HCT116 (cell line): ENCODE measurements around the gene HMGCS2. TPM values are rescaled to one million over a fixed set of nuclear protein-coding genes. Genes with fewer than 3 reads are reported as not detected.

Experiments used
- ATAC-seq: fragments of 200-7000 bp; cut with Tn5 transposase; 2 replicates; pipeline ENCODE4 v1.9.1; 2020; ENCODE audit warnings: mild to moderate bottlenecking, moderate library complexity
- BruUV-seq: library from RNA; stranded (reverse); fragments of 400-500 nt; replicated peaks from 2 replicates; lab custom pipeline; 2021; lab: Mats Ljungman, UMichigan
- CTCF ChIA-PET: fragments of 300-600 bp; sonication (Branson Sonifier 250); formaldehyde crosslinking; loops from one replicate; lab custom pipeline; 2021; ENCODE audit warnings: antibody characterized with exemption; lab: Charles Lee
- POLR2A ChIA-PET: fragments of 300-600, 350-600 bp; sonication (Branson Sonifier 250); formaldehyde crosslinking; loops from one replicate; lab custom pipeline; 2021; ENCODE audit warnings: antibody characterized with exemption; lab: Charles Lee
- RAD21 ChIA-PET, 2 experiments: fragments of 300-600 bp; sonication (Branson Sonifier 250); formaldehyde crosslinking; loops; one replicate each; lab custom pipeline; 2023; ENCODE audit warnings: low total read pairs in 2 of 2; ENCODE audit not compliant: uncharacterized antibody in 2 of 2, unreplicated experiment in 2 of 2, low non-redundant PET in 1 of 2; lab: Charles Lee
- DNase-seq: peaks from one replicate; pipeline ENCODE4 v3.0.0-alpha.2; 2010; ENCODE audit warnings: low read depth, low spot score
- H2AFZ ChIP-seq: fragments of 200-600 bp; shearing (Covaris generic), sonication (generic); 2 replicates; pipeline ENCODE4 v1.6.1; 2017; ENCODE audit warnings: low read depth, mixed run types, mixed read lengths, antibody characterized with exemption, low read length; ENCODE audit not compliant: poor library complexity, severe bottlenecking
- H3K27ac ChIP-seq: 2 replicates; pipeline ENCODE4 v1.5.1; 2012; ENCODE audit warnings: low read depth, low read length
- H3K27me3 ChIP-seq: fragments of 200-600 bp; sonication (generic); 2 replicates; pipeline ENCODE4 v1.6.1; 2016; ENCODE audit warnings: mixed run types, low read length, mixed read lengths; ENCODE audit not compliant: insufficient read depth
- H3K36me3 ChIP-seq, 2 experiments: fragments of 200-500 bp in 1 of 2; fragments of 200-600 bp in 1 of 2; sonication (Bioruptor generic) in 1 of 2; sonication (generic) in 1 of 2; 2 replicates each; pipeline versions ENCODE4 v1.5.1 to v1.6.1; 2014 to 2016; ENCODE audit warnings: low read length in 2 of 2, inconsistent platforms in 1 of 2, mixed read lengths in 1 of 2, mixed run types in 1 of 2; ENCODE audit not compliant: insufficient read depth in 2 of 2, control insufficient read depth in 1 of 2
- H3K4me1 ChIP-seq, 2 experiments: fragments of 200-600 bp in 1 of 2; sonication (generic) in 1 of 2; 2 replicates each; pipeline versions ENCODE4 v1.5.1 to v1.6.1; 2012 to 2017; ENCODE audit warnings: low read length in 2 of 2, inconsistent platforms in 1 of 2, mild to moderate bottlenecking in 1 of 2, mixed read lengths in 1 of 2, mixed run types in 1 of 2, moderate library complexity in 1 of 2; ENCODE audit not compliant: insufficient read depth in 2 of 2, control insufficient read depth in 1 of 2
- H3K4me2 ChIP-seq: fragments of 200-600 bp; sonication (generic); 2 replicates; pipeline ENCODE4 v1.6.1; 2017; ENCODE audit warnings: mixed run types, low read length, mixed read lengths
- H3K4me3 ChIP-seq, 2 experiments: fragments of 200-600 bp in 1 of 2; sonication (generic) in 1 of 2; replicated peaks in 1 of 2; 2 replicates each; pipeline ENCODE4 v1.5.1; 2011 to 2016; ENCODE audit warnings: low read length in 2 of 2, control low read depth in 1 of 2, low read depth in 1 of 2, mild to moderate bottlenecking in 1 of 2, mixed read lengths in 1 of 2, mixed run types in 1 of 2
- H3K79me2 ChIP-seq: fragments of 200-600 bp; sonication (generic); 2 replicates; pipeline ENCODE4 v1.6.1; 2017; ENCODE audit warnings: mild to moderate bottlenecking, mixed run types, low read length, moderate library complexity, mixed read lengths; ENCODE audit not compliant: insufficient read depth
- H3K9ac ChIP-seq: fragments of 200-600 bp; sonication (generic); 2 replicates; pipeline ENCODE4 v1.6.1; 2016; ENCODE audit warnings: low read length, mixed read lengths
- H3K9me2 ChIP-seq: fragments of 200-600 bp; sonication (generic), shearing (Covaris generic); 2 replicates; pipeline ENCODE4 v1.6.1; 2017; ENCODE audit warnings: mixed run types, mild to moderate bottlenecking, moderate library complexity; ENCODE audit not compliant: insufficient read depth
- H3K9me3 ChIP-seq, 2 experiments: fragments of 200-500 bp in 1 of 2; fragments of 200-600 bp in 1 of 2; sonication (Bioruptor generic) in 1 of 2; sonication (generic) in 1 of 2; 2 replicates each; pipeline ENCODE4 v1.6.1; 2014 to 2017; ENCODE audit warnings: low read length in 2 of 2, mixed read lengths in 2 of 2, inconsistent platforms in 1 of 2, low read depth in 1 of 2, mild to moderate bottlenecking in 1 of 2, mixed run types in 1 of 2, moderate library complexity in 1 of 2; ENCODE audit not compliant: control insufficient read depth in 1 of 2, insufficient read depth in 1 of 2
- H4K20me1 ChIP-seq: fragments of 200-600 bp; sonication (generic), shearing (Covaris generic); 2 replicates; pipeline ENCODE4 v1.6.1; 2017; ENCODE audit warnings: mixed run types, mild to moderate bottlenecking, moderate library complexity; ENCODE audit not compliant: insufficient read depth
- CBX3 ChIP-seq: IDR thresholded peaks from 2 replicates; pipeline ENCODE4 v1.6.1; 2012; ENCODE audit warnings: low read depth
- CEBPB ChIP-seq: IDR thresholded peaks from 2 replicates; pipeline ENCODE4 v1.6.1; 2012; ENCODE audit warnings: low read depth
- EGR1 ChIP-seq: IDR thresholded peaks from 2 replicates; pipeline ENCODE4 v1.6.1; 2012; ENCODE audit warnings: low read depth
- ELF1 ChIP-seq: IDR thresholded peaks from 2 replicates; pipeline ENCODE4 v1.6.1; 2012; ENCODE audit warnings: low read depth, borderline replicate concordance
- EZH2 ChIP-seq: fragments of 200-600 bp; sonication (generic); IDR thresholded peaks from 2 replicates; pipeline ENCODE4 v1.6.1; 2017; ENCODE audit warnings: antibody characterized with exemption, mixed run types
- FOSL1 ChIP-seq: IDR thresholded peaks from 2 replicates; pipeline ENCODE4 v1.6.1; 2012; ENCODE audit warnings: low read depth
- POLR2AphosphoS5 ChIP-seq: IDR thresholded peaks from 2 replicates; pipeline ENCODE4 v1.6.1; 2011; ENCODE audit warnings: mild to moderate bottlenecking, low read depth, low read length, moderate library complexity
- SP1 ChIP-seq: IDR thresholded peaks from 2 replicates; pipeline ENCODE4 v1.6.1; 2012; ENCODE audit warnings: low read depth
- SRF ChIP-seq: IDR thresholded peaks from 2 replicates; pipeline ENCODE4 v1.6.1; 2012; ENCODE audit warnings: low read depth
- TCF7L2 ChIP-seq: IDR thresholded peaks from 2 replicates; pipeline ENCODE4 v1.7.0; 2011; ENCODE audit warnings: borderline replicate concordance, inconsistent platforms; ENCODE audit not compliant: insufficient read depth, insufficient read length; ENCODE audit errors: extremely low read depth
- YY1 ChIP-seq: IDR thresholded peaks from 2 replicates; pipeline ENCODE4 v1.6.1; 2011; ENCODE audit warnings: low read length, low read depth, moderate library complexity, mild to moderate bottlenecking; ENCODE audit not compliant: insufficient replicate concordance; ENCODE audit errors: extremely low read depth
- ZBTB33 ChIP-seq: IDR thresholded peaks from 2 replicates; pipeline ENCODE4 v1.6.1; 2011; ENCODE audit warnings: mild to moderate bottlenecking, low read length, moderate library complexity; ENCODE audit not compliant: insufficient replicate concordance; ENCODE audit errors: extremely low read depth
- ZNF274 ChIP-seq: fragments of 200-500 bp; sonication (Bioruptor generic); IDR thresholded peaks from 2 replicates; pipeline ENCODE4 v1.6.1; 2014; ENCODE audit warnings: mild to moderate bottlenecking, low read depth, low read length, inconsistent platforms
- intact Hi-C: fragments of 100-400 bp; cut with micrococcal nuclease; formaldehyde crosslinking; loops from 2 replicates; pipeline ENCODE4 v1.10.0; 2022
- total RNA-seq: library from RNA; stranded (reverse); gene quantifications from one replicate; pipeline ENCODE4 v1.2.1, GENCODE V29; 2021; ENCODE audit not compliant: unreplicated experiment
- TF ChIP-seq, protein P1 (sequence below): IDR thresholded peaks from 2 replicates; pipeline ENCODE4 v1.6.1; 2012
- TF ChIP-seq, protein P2 (sequence below), 3 experiments: fragments of 200-600 bp in 1 of 3; sonication (generic) in 1 of 3; IDR thresholded peaks in 2 of 3; conservative IDR thresholded peaks in 1 of 3; 2 replicates each; pipeline ENCODE4 v1.5.1; 2012 to 2017; ENCODE audit warnings: low read depth in 2 of 3, low read length in 2 of 3, antibody characterized with exemption in 1 of 3, borderline replicate concordance in 1 of 3, control low read depth in 1 of 3, mild to moderate bottlenecking in 1 of 3, mixed read lengths in 1 of 3, mixed run types in 1 of 3, moderate library complexity in 1 of 3; ENCODE audit not compliant: insufficient read depth in 1 of 3

Gene HMGCS2
- total RNA-seq, 1 experiment from 2014 or later = 0.20 TPM

- H3K4me3 ChIP-seq = no peak overlapping the region
- H3K79me2 ChIP-seq = no peaks in the 10 kb centered on the region
- POLR2A ChIA-PET = no interaction called here
- DNase-seq = no peak
- H3K9me2 ChIP-seq = no peaks in the 10 kb centered on the region
- no peak for ATAC-seq
- no peak overlapping the region for H3K4me2 ChIP-seq
- TF ChIP-seq ELF1 = no peak
- TF ChIP-seq EZH2 = no peak
- TF ChIP-seq CBX3 = no peak
- no peak for TF ChIP-seq CEBPB
- TF ChIP-seq, all 23 proteins: peak for 0
- Histone ChIP-seq H2AFZ (no peak overlapping the region), H3K27ac (no peak overlapping the region), H3K9ac (no peak overlapping the region), H4K20me1 (no peaks in the 10 kb centered on the region), H3K36me3 (no peaks in the 10 kb centered on the region), H3K4me1 (no peaks in the 10 kb centered on the region), H3K9me3 (no peaks in the 10 kb centered on the region), H3K27me3 (no peaks in the 10 kb centered on the region)
- intact Hi-C loops = no loop called here
- ChIA-PET CTCF (interaction anchor here (2.7 kb wide), 1 partner anchor 14 kb away, joined by 8 read pairs; no protein-coding TSS in a partner anchor), RAD21 (no interaction called here)
- BruUV-seq = no TSS peak
Measured at GRCh38 chr1:119795261-119796200, 26.8 kb upstream of the HMGCS2 start.

DNA sequence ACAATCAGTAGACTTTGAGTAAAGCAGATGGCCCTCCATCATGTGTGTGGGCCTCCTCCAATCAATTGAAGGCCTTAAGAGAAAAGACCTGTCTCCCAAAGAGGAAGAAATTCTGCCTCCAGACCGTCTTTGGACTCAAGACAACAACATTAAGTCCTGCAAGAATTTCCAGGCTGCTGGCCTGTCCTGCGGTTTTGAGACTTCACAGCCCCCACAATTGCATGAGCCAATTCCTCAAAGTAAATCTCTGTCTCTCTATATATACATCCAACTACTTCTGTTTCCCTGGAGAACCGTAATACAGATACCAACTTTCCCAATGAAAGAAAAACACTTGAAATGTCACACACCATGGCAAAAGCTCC, 26.2 kb upstream of the HMGCS2 start:
- no peak overlapping the region for H3K27ac ChIP-seq
- ChIA-PET RAD21 (no interaction called here), CTCF (interaction anchor here (2.7 kb wide), 1 partner anchor 14 kb away, joined by 8 read pairs; no protein-coding TSS in a partner anchor), POLR2A (no interaction called here)
- DNase-seq = no peak
- no peak overlapping the region for H3K9ac ChIP-seq
- H2AFZ ChIP-seq = no peak overlapping the region
- H3K4me1 ChIP-seq = no peaks in the 10 kb centered on the region
- no peak overlapping the region for H3K4me3 ChIP-seq
- no peak overlapping the region for H3K4me2 ChIP-seq
- no peaks in the 10 kb centered on the region for H3K27me3 ChIP-seq
- H3K36me3 ChIP-seq = no peaks in the 10 kb centered on the region
- no peaks in the 10 kb centered on the region for H4K20me1 ChIP-seq
- intact Hi-C loops = no loop called here
- no peak for ATAC-seq
- H3K9me3 ChIP-seq = no peaks in the 10 kb centered on the region
- H3K9me2 ChIP-seq = no peaks in the 10 kb centered on the region
- no peaks in the 10 kb centered on the region for H3K79me2 ChIP-seq
- BruUV-seq = no TSS peak
- TF ChIP-seq YY1 = no peak
- TF ChIP-seq ELF1 = no peak
- TF ChIP-seq ZBTB33 = no peak
- TF ChIP-seq SRF = no peak
- TF ChIP-seq FOSL1 = no peak
- no peak for TF ChIP-seq ZNF274
- TF ChIP-seq POLR2AphosphoS5 = no peak
- TF ChIP-seq, protein P1, sequence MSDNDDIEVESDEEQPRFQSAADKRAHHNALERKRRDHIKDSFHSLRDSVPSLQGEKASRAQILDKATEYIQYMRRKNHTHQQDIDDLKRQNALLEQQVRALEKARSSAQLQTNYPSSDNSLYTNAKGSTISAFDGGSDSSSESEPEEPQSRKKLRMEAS = no peak
- no peak for TF ChIP-seq EZH2
- no peak for TF ChIP-seq TCF7L2
- no peak for TF ChIP-seq SP1
- no peak for TF ChIP-seq EGR1
- no peak for TF ChIP-seq CBX3
- TF ChIP-seq, protein P2, sequence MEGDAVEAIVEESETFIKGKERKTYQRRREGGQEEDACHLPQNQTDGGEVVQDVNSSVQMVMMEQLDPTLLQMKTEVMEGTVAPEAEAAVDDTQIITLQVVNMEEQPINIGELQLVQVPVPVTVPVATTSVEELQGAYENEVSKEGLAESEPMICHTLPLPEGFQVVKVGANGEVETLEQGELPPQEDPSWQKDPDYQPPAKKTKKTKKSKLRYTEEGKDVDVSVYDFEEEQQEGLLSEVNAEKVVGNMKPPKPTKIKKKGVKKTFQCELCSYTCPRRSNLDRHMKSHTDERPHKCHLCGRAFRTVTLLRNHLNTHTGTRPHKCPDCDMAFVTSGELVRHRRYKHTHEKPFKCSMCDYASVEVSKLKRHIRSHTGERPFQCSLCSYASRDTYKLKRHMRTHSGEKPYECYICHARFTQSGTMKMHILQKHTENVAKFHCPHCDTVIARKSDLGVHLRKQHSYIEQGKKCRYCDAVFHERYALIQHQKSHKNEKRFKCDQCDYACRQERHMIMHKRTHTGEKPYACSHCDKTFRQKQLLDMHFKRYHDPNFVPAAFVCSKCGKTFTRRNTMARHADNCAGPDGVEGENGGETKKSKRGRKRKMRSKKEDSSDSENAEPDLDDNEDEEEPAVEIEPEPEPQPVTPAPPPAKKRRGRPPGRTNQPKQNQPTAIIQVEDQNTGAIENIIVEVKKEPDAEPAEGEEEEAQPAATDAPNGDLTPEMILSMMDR (IDR thresholded peaks at IDR 0.05 in 2 of 3, conservative IDR thresholded peaks at IDR 0.05 in 1 of 3; ENCODE audit: borderline replicate concordance in 1 of 3, insufficient read depth in 1 of 3, low read depth in 2 of 3, low read length in 2 of 3) = no peak
